Measurements from ENCODE around the gene PGP.

Gene PGP

GRCh38 chr16:2231016-2231931, 16.6 kb upstream of the PGP start:
- H3K36me3 ChIP-seq (replicated peaks) = peaks cover 48% of the 10 kb centered on the region
- in situ Hi-C loops (cut with HindIII; ENCODE audit: low pct_ligation_motif_present, low sequenced_read_pairs) = no loop called here
- H3K4me3 ChIP-seq (ENCODE audit: low read depth, low read length) = no peak overlapping the region
- H3K27me3 ChIP-seq (replicated peaks) = no peaks in the 10 kb centered on the region
- no peak overlapping the region for H3K27ac ChIP-seq
- no peak for DNase-seq
- TF ChIP-seq CTCF (IDR thresholded peaks at IDR 0.05; ENCODE audit: low read depth, low read length, missing control alignments) = no peak

DNA sequence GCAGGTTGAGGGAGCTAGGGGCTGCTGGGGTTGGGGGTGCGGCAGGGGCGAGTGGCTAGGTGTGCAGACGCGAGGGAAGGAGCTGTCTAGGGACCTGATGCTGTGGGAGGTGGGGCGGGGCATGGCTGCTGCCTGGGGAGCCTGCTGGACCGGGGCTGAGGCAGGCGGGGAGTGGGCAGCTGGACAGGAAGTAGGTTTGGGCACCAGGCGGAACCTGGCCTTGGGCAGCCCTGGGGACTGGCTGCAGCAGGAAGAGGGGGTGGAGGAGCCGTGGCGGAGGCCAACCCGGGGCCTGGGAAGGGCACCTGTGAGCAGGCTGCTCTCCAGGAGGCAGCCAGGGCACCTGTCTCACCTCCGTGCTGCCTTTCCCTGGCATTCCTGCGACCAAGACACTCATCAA, 15.7 kb upstream of the PGP start:
- Histone ChIP-seq H3K36me3 (replicated peaks) (peaks cover 47% of the 10 kb centered on the region), H3K27me3 (replicated peaks) (no peaks in the 10 kb centered on the region), H3K4me3 (ENCODE audit: low read depth, low read length) (no peak overlapping the region), H3K27ac (no peak overlapping the region)
- no peak for TF ChIP-seq CTCF (IDR thresholded peaks at IDR 0.05; ENCODE audit: low read depth, low read length, missing control alignments)
- no peak for DNase-seq
- in situ Hi-C loops (cut with HindIII; ENCODE audit: low pct_ligation_motif_present, low sequenced_read_pairs) = no loop called here

DNA sequence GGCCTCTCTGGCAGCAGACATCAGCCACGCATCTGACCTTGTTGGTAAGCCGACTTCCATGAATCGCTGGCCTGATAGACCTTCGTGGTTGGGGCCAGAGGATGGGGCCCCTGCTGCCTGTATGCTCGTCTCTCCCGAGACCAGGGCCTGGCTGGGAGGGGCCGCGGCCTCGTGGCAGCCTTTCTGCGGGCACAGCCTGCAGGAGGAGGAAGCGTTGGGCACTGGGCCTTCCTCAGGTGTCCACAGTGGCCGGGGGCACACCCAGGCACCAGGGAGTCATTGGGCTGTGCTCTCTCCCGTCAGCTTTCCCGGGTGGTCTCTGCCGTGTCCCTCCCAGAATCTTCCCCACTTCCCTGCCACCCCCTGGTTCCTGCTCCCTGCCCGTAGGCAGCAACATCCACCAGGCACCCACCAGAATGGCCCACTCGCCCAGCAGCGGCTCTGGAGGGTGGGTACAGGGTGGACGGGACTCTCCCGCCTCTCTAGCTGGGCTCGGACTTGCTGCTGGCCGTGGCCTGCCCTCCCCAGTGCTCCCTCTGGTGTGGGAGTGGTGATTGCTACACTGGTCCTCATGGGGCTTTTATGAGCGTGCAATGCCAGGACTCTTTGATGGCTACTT, 15.1 kb upstream of the PGP start:
- H3K36me3 ChIP-seq (replicated peaks) = peaks cover 40% of the 10 kb centered on the region
- in situ Hi-C loops (cut with HindIII; ENCODE audit: low pct_ligation_motif_present, low sequenced_read_pairs) = no loop called here
- no peak for TF ChIP-seq CTCF (IDR thresholded peaks at IDR 0.05; ENCODE audit: low read depth, low read length, missing control alignments)

DNA sequence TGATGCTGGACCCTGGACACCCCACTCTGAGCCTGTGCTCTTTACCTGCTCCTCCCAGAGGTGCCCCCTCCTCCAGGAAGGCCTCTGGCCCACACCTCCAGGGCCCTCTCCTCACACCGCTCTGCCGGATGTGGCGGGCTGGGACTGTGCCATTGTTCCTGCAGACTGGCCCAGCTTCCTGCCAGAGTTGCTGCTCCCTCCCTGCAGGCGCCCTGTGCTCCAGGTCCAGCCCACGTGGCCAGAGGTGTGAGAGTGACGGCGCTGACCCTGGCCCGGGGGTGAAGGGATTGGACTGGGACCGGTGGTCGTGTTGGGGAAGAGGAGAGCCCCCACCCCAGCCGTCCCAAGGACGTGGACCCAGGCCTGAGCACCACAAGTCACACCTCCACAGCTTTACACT, 14.5 kb upstream of the PGP start:
- no peak overlapping the region for H3K27ac ChIP-seq
- peaks cover 36% of the 10 kb centered on the region for H3K36me3 ChIP-seq (replicated peaks)
- no peak for DNase-seq
- in situ Hi-C loops (cut with HindIII; ENCODE audit: low pct_ligation_motif_present, low sequenced_read_pairs) = no loop called here
- H3K27me3 ChIP-seq (replicated peaks) = no peaks in the 10 kb centered on the region
- TF ChIP-seq CTCF (IDR thresholded peaks at IDR 0.05; ENCODE audit: low read depth, low read length, missing control alignments) = no peak
- H3K4me3 ChIP-seq (ENCODE audit: low read depth, low read length) = no peak overlapping the region

More for the DNA sequence above, 15.1 kb upstream of the PGP start:
- no peak for DNase-seq
- H3K4me3 ChIP-seq (ENCODE audit: low read depth, low read length) = no peak overlapping the region
- H3K27ac ChIP-seq = no peak overlapping the region
- no peaks in the 10 kb centered on the region for H3K27me3 ChIP-seq (replicated peaks)

- no peaks in the 10 kb centered on the region for H3K27me3 ChIP-seq (replicated peaks)
- in situ Hi-C loops (cut with HindIII; ENCODE audit: low pct_ligation_motif_present, low sequenced_read_pairs) = no loop called here
- no peak for DNase-seq
- peaks cover 28% of the 10 kb centered on the region for H3K36me3 ChIP-seq (replicated peaks)
- H3K27ac ChIP-seq = no peak overlapping the region
- no peak for TF ChIP-seq CTCF (IDR thresholded peaks at IDR 0.05; ENCODE audit: low read depth, low read length, missing control alignments)
- H3K4me3 ChIP-seq (ENCODE audit: low read depth, low read length) = no peak overlapping the region
These were observed 13.7 kb upstream of the PGP start for GRCh38 chr16:2228161-2228824.

Measured in brain microvascular endothelial cell (primary cell).